GM12878 (cell line): ENCODE results near the gene SLC12A5.

ENCODE experiments used
- CEBPB ChIP-seq, 2 experiments: fragments of 150-350 bp in 1 of 2; IDR thresholded peaks; 2 replicates each; pipeline ENCODE4 v1.6.1; 2012 to 2014; ENCODE audit warnings: low read depth in 2 of 2, low read length in 2 of 2, borderline replicate concordance in 1 of 2, inconsistent platforms in 1 of 2
- CTCF ChIP-seq, 3 experiments: IDR thresholded peaks in 2 of 3; conservative IDR thresholded peaks in 1 of 3; 2 replicates each; pipeline ENCODE4 v1.5.1; 2011; ENCODE audit warnings: low read depth in 3 of 3, low read length in 3 of 3, mild to moderate bottlenecking in 3 of 3, control low read depth in 2 of 3, moderate library complexity in 2 of 3, inconsistent platforms in 1 of 3, mixed read lengths in 1 of 3; ENCODE audit not compliant: control insufficient read depth in 2 of 3, insufficient read depth in 1 of 3; ENCODE audit errors: extremely low read depth in 1 of 3
- GATAD2B ChIP-seq: fragments of 450-650 bp; conservative IDR thresholded peaks from 2 replicates; pipeline ENCODE4 v1.6.1; 2017; ENCODE audit warnings: low read depth, mild to moderate bottlenecking, moderate library complexity
- JUND ChIP-seq: IDR thresholded peaks from 2 replicates; pipeline ENCODE4 v1.6.1; 2012; ENCODE audit warnings: low read depth, mild to moderate bottlenecking, low read length, improper control_type of control experiment, moderate library complexity
- MXI1 ChIP-seq: fragments of 150-350 bp; IDR thresholded peaks from 2 replicates; pipeline ENCODE4 v1.6.1; 2011; ENCODE audit warnings: low read depth, mild to moderate bottlenecking, inconsistent platforms, low read length, improper control_type of control experiment
- MYC ChIP-seq: IDR thresholded peaks from 2 replicates; pipeline ENCODE4 v1.6.1; 2011; ENCODE audit warnings: mild to moderate bottlenecking, low read length, moderate library complexity, inconsistent platforms; ENCODE audit not compliant: insufficient read depth, insufficient replicate concordance, insufficient read length, severe bottlenecking
- NFYB ChIP-seq: IDR thresholded peaks from 2 replicates; pipeline ENCODE4 v1.6.1; 2011; ENCODE audit warnings: low read depth, mild to moderate bottlenecking, low read length, improper control_type of control experiment, moderate library complexity; ENCODE audit not compliant: insufficient read depth
- POLR2A ChIP-seq: IDR thresholded peaks from 2 replicates; pipeline ENCODE4 v1.6.1; 2011; ENCODE audit warnings: low read depth, mild to moderate bottlenecking, low read length
- ZNF207 ChIP-seq: fragments of 450-650 bp; IDR thresholded peaks from 2 replicates; pipeline ENCODE4 v1.6.1; 2014; ENCODE audit warnings: antibody characterized with exemption, mild to moderate bottlenecking, borderline replicate concordance

- no peak for TF ChIP-seq MYC
- no peak for TF ChIP-seq CTCF (IDR thresholded peaks at IDR 0.05 in 2 of 3, conservative IDR thresholded peaks at IDR 0.05 in 1 of 3; ENCODE audit: control insufficient read depth in 2 of 3, extremely low read depth in 1 of 3, insufficient read depth in 1 of 3, low read depth in 3 of 3, low read length in 3 of 3)
- TF ChIP-seq GATAD2B, result no peak
- no peak for TF ChIP-seq MXI1
- no peak for TF ChIP-seq NFYB
- TF ChIP-seq JUND, result no peak
- no peak for TF ChIP-seq POLR2A
- no peak for TF ChIP-seq CEBPB (IDR thresholded peaks at IDR 0.05; ENCODE audit: borderline replicate concordance in 1 of 2, low read depth in 2 of 2, low read length in 2 of 2)
- no peak for TF ChIP-seq ZNF207
These were observed 7.4 kb downstream of the SLC12A5 start for GRCh38 chr20:46036370-46036769.
